H1 (cell line): Measurements from ENCODE around the gene C2CD5. TPM values are rescaled to one million over a fixed set of nuclear protein-coding genes. Genes with fewer than 3 reads are reported as not detected.

Experiments
- polyA plus RNA-seq, 7 experiments: library from polyadenylated mRNA; depleted of rRNA in 3 of 7; stranded (reverse) in 5 of 7; unstranded in 2 of 7; fragments of >200 nt in 5 of 7; fragments of 200-250 nt in 2 of 7; gene quantifications; 1 replicate in 5 of 7; 2 replicates in 1 of 7; 4 replicates in 1 of 7; pipeline versions ENCODE4 v1.2.1 to v1.2.3, GENCODE V29; 2011 to 2013; ENCODE audit warnings: missing spikeins in 2 of 7, mixed read lengths in 2 of 7
- total RNA-seq: library from RNA; stranded (reverse); fragmentation: NEBNext Ultra II Directional; extraction: Animal tissue kit (Norgen Biotek cat#: 25700); gene quantifications from 2 replicates; pipeline ENCODE4 v1.2.1, GENCODE V29; 2021
- TF ChIP-seq, protein P1 (sequence below): fragments of 300-600 bp; sonication (generic); IDR thresholded peaks from 2 replicates; pipeline ENCODE4 v1.7.1; 2012; ENCODE audit warnings: low read length, moderate library complexity, mild to moderate bottlenecking, inconsistent platforms; ENCODE audit not compliant: insufficient replicate concordance

The C2CD5 gene
- total and polyA plus RNA-seq, 2 of the 8 experiments (the other 6 are each of a cell fraction or from before 2014, with no cell fraction given), result 21.9 to 45.9 TPM

DNA sequence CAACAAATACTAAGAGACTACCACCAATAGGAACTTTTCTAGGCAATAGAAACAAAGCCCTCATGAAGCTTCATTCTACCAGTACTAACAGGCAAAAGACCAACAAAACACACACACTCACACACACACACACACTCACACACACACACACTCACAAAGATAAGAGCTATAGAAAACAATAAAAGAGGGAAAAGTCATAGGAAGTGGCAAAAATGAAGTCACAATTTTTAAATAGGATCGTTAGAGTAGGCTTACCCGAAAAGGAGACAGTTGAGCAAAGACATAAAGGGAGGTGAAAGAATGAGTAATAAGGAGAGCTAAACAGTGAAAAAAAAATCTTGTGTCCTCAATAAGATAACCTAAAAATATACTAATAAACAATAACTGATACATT lies 66.5 kb downstream of the C2CD5 start (continued):
- TF ChIP-seq, protein P1, sequence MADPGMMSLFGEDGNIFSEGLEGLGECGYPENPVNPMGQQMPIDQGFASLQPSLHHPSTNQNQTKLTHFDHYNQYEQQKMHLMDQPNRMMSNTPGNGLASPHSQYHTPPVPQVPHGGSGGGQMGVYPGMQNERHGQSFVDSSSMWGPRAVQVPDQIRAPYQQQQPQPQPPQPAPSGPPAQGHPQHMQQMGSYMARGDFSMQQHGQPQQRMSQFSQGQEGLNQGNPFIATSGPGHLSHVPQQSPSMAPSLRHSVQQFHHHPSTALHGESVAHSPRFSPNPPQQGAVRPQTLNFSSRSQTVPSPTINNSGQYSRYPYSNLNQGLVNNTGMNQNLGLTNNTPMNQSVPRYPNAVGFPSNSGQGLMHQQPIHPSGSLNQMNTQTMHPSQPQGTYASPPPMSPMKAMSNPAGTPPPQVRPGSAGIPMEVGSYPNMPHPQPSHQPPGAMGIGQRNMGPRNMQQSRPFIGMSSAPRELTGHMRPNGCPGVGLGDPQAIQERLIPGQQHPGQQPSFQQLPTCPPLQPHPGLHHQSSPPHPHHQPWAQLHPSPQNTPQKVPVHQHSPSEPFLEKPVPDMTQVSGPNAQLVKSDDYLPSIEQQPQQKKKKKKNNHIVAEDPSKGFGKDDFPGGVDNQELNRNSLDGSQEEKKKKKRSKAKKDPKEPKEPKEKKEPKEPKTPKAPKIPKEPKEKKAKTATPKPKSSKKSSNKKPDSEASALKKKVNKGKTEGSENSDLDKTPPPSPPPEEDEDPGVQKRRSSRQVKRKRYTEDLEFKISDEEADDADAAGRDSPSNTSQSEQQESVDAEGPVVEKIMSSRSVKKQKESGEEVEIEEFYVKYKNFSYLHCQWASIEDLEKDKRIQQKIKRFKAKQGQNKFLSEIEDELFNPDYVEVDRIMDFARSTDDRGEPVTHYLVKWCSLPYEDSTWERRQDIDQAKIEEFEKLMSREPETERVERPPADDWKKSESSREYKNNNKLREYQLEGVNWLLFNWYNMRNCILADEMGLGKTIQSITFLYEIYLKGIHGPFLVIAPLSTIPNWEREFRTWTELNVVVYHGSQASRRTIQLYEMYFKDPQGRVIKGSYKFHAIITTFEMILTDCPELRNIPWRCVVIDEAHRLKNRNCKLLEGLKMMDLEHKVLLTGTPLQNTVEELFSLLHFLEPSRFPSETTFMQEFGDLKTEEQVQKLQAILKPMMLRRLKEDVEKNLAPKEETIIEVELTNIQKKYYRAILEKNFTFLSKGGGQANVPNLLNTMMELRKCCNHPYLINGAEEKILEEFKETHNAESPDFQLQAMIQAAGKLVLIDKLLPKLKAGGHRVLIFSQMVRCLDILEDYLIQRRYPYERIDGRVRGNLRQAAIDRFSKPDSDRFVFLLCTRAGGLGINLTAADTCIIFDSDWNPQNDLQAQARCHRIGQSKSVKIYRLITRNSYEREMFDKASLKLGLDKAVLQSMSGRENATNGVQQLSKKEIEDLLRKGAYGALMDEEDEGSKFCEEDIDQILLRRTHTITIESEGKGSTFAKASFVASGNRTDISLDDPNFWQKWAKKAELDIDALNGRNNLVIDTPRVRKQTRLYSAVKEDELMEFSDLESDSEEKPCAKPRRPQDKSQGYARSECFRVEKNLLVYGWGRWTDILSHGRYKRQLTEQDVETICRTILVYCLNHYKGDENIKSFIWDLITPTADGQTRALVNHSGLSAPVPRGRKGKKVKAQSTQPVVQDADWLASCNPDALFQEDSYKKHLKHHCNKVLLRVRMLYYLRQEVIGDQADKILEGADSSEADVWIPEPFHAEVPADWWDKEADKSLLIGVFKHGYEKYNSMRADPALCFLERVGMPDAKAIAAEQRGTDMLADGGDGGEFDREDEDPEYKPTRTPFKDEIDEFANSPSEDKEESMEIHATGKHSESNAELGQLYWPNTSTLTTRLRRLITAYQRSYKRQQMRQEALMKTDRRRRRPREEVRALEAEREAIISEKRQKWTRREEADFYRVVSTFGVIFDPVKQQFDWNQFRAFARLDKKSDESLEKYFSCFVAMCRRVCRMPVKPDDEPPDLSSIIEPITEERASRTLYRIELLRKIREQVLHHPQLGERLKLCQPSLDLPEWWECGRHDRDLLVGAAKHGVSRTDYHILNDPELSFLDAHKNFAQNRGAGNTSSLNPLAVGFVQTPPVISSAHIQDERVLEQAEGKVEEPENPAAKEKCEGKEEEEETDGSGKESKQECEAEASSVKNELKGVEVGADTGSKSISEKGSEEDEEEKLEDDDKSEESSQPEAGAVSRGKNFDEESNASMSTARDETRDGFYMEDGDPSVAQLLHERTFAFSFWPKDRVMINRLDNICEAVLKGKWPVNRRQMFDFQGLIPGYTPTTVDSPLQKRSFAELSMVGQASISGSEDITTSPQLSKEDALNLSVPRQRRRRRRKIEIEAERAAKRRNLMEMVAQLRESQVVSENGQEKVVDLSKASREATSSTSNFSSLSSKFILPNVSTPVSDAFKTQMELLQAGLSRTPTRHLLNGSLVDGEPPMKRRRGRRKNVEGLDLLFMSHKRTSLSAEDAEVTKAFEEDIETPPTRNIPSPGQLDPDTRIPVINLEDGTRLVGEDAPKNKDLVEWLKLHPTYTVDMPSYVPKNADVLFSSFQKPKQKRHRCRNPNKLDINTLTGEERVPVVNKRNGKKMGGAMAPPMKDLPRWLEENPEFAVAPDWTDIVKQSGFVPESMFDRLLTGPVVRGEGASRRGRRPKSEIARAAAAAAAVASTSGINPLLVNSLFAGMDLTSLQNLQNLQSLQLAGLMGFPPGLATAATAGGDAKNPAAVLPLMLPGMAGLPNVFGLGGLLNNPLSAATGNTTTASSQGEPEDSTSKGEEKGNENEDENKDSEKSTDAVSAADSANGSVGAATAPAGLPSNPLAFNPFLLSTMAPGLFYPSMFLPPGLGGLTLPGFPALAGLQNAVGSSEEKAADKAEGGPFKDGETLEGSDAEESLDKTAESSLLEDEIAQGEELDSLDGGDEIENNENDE, result no peak
